K562 (cell line): ENCODE results near the gene KCTD11. TPM values are rescaled to one million over a fixed set of nuclear protein-coding genes. Genes with fewer than 3 reads are reported as not detected.
A peak's percentile ranks its signal among the peaks of the same experiment; 100 is the strongest.

Experiments used
- ATAC-seq: fragments of 200-7000 bp; cut with Tn5 transposase; 3 replicates; pipeline ENCODE4 v1.9.1; 2020; ENCODE audit warnings: moderate library complexity
- BruUV-seq: library from RNA; stranded (reverse); fragments of 400-500 nt; replicated peaks from 2 replicates; lab custom pipeline; 2021; lab: Mats Ljungman, UMichigan
- CTCF ChIA-PET: fragments of 300-600 bp; formaldehyde crosslinking; extraction: SDS; loops from one replicate; lab custom pipeline; 2021; ENCODE audit warnings: low intra/inter-chr PET ratio; lab: Yijun Ruan, JAX
- POLR2A ChIA-PET: fragments of 300-600, 350-650 bp; sonication (Branson Sonifier 250); formaldehyde crosslinking; extraction: SDS; loops from one replicate; lab custom pipeline; 2021; ENCODE audit warnings: antibody characterized with exemption, inconsistent platforms; lab: Yijun Ruan, JAX
- DNase-seq, 4 experiments: peaks; one replicate each; pipeline versions ENCODE4 v3.0.0 to v3.0.0-alpha.2; 2011 to 2018; ENCODE audit warnings: low spot score in 3 of 4, mixed read lengths in 3 of 4; ENCODE audit errors: extremely low read depth in 1 of 4
- FAIRE-seq: peaks from 2 replicates; lab custom pipeline; 2011; peaks lifted over from hg19 to GRCh38; lab: Jason Lieb, UNC
- H2AFZ ChIP-seq: 2 replicates; pipeline ENCODE4 v1.6.0; 2011; ENCODE audit warnings: low read depth, low read length, control low read depth, inconsistent platforms
- H3K27ac ChIP-seq: fragments of 200-600 bp; 3 replicates; pipeline ENCODE4 v1.8.0; 2011; ENCODE audit warnings: low read depth, mild to moderate bottlenecking, control low read depth, inconsistent platforms, low read length, moderate library complexity, mixed read lengths; ENCODE audit errors: extremely low read depth
- H3K27me3 ChIP-seq, 2 experiments: fragments of 300-600 bp in 1 of 2; 2 replicates in 1 of 2; 3 replicates in 1 of 2; pipeline versions ENCODE4 v1.6.0 to v1.8.0; 2011; ENCODE audit warnings: inconsistent platforms in 2 of 2, low read length in 2 of 2, mild to moderate bottlenecking in 1 of 2, mixed read lengths in 1 of 2, moderate library complexity in 1 of 2; ENCODE audit not compliant: control insufficient read depth in 2 of 2, insufficient read depth in 2 of 2
- H3K36me3 ChIP-seq: fragments of 300-600 bp; 3 replicates; pipeline ENCODE4 v1.8.0; 2011; ENCODE audit warnings: mild to moderate bottlenecking, low read length, inconsistent platforms; ENCODE audit not compliant: control insufficient read depth, insufficient read depth
- H3K4me1 ChIP-seq, 2 experiments: fragments of 200-600 bp in 1 of 2; replicated peaks in 1 of 2; 2 replicates in 1 of 2; 3 replicates in 1 of 2; pipeline versions ENCODE4 v1.5.1 to v1.8.0; 2011; ENCODE audit warnings: inconsistent platforms in 2 of 2, low read length in 2 of 2, mild to moderate bottlenecking in 1 of 2, mixed read lengths in 1 of 2, moderate library complexity in 1 of 2; ENCODE audit not compliant: control insufficient read depth in 2 of 2, insufficient read depth in 2 of 2
- H3K4me2 ChIP-seq: 2 replicates; pipeline ENCODE4 v1.6.1; 2011; ENCODE audit warnings: low read length, control low read depth, inconsistent platforms, mixed read lengths; ENCODE audit not compliant: insufficient read depth
- H3K4me3 ChIP-seq: fragments of 200-600 bp; sonication (generic), shearing (Covaris generic); 2 replicates; pipeline ENCODE4 v1.5.1; 2016; ENCODE audit warnings: control low read depth, inconsistent platforms
- H3K79me2 ChIP-seq: fragments of 200-600 bp; 3 replicates; pipeline ENCODE4 v1.8.0; 2011; ENCODE audit warnings: low read length, inconsistent platforms; ENCODE audit not compliant: control insufficient read depth, insufficient read depth
- H3K9ac ChIP-seq, 2 experiments: 2 replicates each; pipeline versions ENCODE4 v1.6.0 to v1.6.1; 2011; ENCODE audit warnings: low read depth in 2 of 2, low read length in 2 of 2, control low read depth in 1 of 2, inconsistent platforms in 1 of 2, mild to moderate bottlenecking in 1 of 2, mixed read lengths in 1 of 2; ENCODE audit not compliant: insufficient read depth in 1 of 2
- H3K9me1 ChIP-seq: one replicate; pipeline ENCODE4 v1.6.0; 2011; ENCODE audit warnings: inconsistent platforms, mild to moderate bottlenecking, low read length, moderate library complexity; ENCODE audit not compliant: control insufficient read depth, insufficient read depth
- H3K9me3 ChIP-seq: replicated peaks from 2 replicates; pipeline ENCODE4 v1.5.1; 2011; ENCODE audit warnings: low read depth, low read length, inconsistent platforms; ENCODE audit not compliant: control insufficient read depth, insufficient read depth
- H4K20me1 ChIP-seq: replicated peaks from 2 replicates; pipeline ENCODE4 v1.6.1; 2011; ENCODE audit warnings: low read length, inconsistent platforms, mixed read lengths; ENCODE audit not compliant: control insufficient read depth, insufficient read depth
- BMI1 ChIP-seq: fragments of 150-350 bp; IDR thresholded peaks from 2 replicates; pipeline ENCODE4 v1.6.1; 2014; ENCODE audit warnings: low read length
- CSDE1 ChIP-seq, 2 experiments: fragments of 450-650 bp; IDR thresholded peaks; 2 replicates each; pipeline ENCODE4 v1.6.1; 2016; ENCODE audit warnings: mild to moderate bottlenecking in 1 of 2
- MXI1 ChIP-seq: IDR thresholded peaks from 2 replicates; pipeline ENCODE4 v1.6.1; 2011; ENCODE audit warnings: low read depth, mild to moderate bottlenecking, improper control_type of control experiment, low read length
- MYC ChIP-seq, 2 experiments: fragments of 250-450 bp in 1 of 2; sonication (Bioruptor Pico) in 1 of 2; IDR thresholded peaks; 2 replicates each; pipeline versions ENCODE4 v1.5.1 to v1.6.1; 2012 to 2021; ENCODE audit warnings: low read depth in 2 of 2, borderline replicate concordance in 1 of 2, improper control_type of control experiment in 1 of 2, low read length in 1 of 2, mild to moderate bottlenecking in 1 of 2, moderate library complexity in 1 of 2
- MYNN ChIP-seq, 2 experiments: sonication (generic); formaldehyde crosslinking in 1 of 2; IDR thresholded peaks; 2 replicates each; pipeline versions ENCODE4 v1.5.0 to v1.6.1; 2016 to 2020; ENCODE audit warnings: antibody characterized with exemption in 1 of 2, missing genetic modification reagents in 1 of 2
- NCOA1 ChIP-seq: fragments of 450-650 bp; IDR thresholded peaks from 2 replicates; pipeline ENCODE4 v1.6.1; 2016; ENCODE audit warnings: low read depth
- RFX1 ChIP-seq: fragments of 450-650 bp; IDR thresholded peaks from 2 replicates; pipeline ENCODE4 v1.6.1; 2016; ENCODE audit warnings: mild to moderate bottlenecking, moderate library complexity
- WGBS: fragments of 100-300 bp; shearing (Covaris generic); methylation state at CpG from one replicate; pipeline ENCODE4 v1.1.6; 2016; ENCODE audit warnings: low coverage, mixed read lengths; ENCODE audit not compliant: insufficient coverage; ENCODE audit errors: missing lambda C conversion rate; 5-methylcytosine and 5-hydroxymethylcytosine counted together
- in situ Hi-C: fragments of 300-500 bp; cut with MboI; formaldehyde crosslinking; loops from 4 replicates; pipeline ENCODE4 v1.15.0; 2018; ENCODE audit warnings: inconsistent platforms, mixed read lengths
- intact Hi-C: fragments of 100-400 bp; cut with micrococcal nuclease; formaldehyde crosslinking; loops from 2 replicates; pipeline ENCODE4 v1.14.2; 2022
- polyA plus RNA-seq, 8 experiments: library from polyadenylated mRNA; depleted of rRNA in 4 of 8; stranded (reverse) in 5 of 8; unstranded in 3 of 8; fragments of >200 nt; fragmentation: Nextera tagmentation in 2 of 8; fragmentation: Illumina TruSeq in 1 of 8; extraction: Ambion mirVana in 2 of 8; extraction: Trizol in 1 of 8; gene quantifications; 2 replicates each; pipeline versions ENCODE4 v1.2.1 to v1.2.3, GENCODE V29; 2011 to 2014; ENCODE audit warnings: inconsistent platforms in 1 of 8, missing spikeins in 1 of 8
- total RNA-seq, 7 experiments: library from RNA; depleted of rRNA in 6 of 7; stranded (reverse); fragments of >200 nt in 6 of 7; fragmentation: Illumina TruSeq in 2 of 7; extraction: Trizol in 2 of 7; gene quantifications; 2 replicates each; pipeline versions ENCODE4 v1.2.1 to v1.2.3, GENCODE V29; 2011 to 2021; ENCODE audit warnings: low replicate concordance in 1 of 7
- TF ChIP-seq, protein P1 (sequence below): fragments of 250-450 bp; sonication (Bioruptor Pico); IDR thresholded peaks from 2 replicates; pipeline ENCODE4 v1.8.0; 2022; ENCODE audit warnings: moderate library complexity, mild to moderate bottlenecking, inconsistent platforms

The KCTD11 gene
- total and polyA plus RNA-seq, 9 of the 15 experiments (the other 6 are each of a cell fraction or from before 2014, with no cell fraction given) = 0.01 to 3.2 (median 2.5) TPM; not detected in 1

DNA sequence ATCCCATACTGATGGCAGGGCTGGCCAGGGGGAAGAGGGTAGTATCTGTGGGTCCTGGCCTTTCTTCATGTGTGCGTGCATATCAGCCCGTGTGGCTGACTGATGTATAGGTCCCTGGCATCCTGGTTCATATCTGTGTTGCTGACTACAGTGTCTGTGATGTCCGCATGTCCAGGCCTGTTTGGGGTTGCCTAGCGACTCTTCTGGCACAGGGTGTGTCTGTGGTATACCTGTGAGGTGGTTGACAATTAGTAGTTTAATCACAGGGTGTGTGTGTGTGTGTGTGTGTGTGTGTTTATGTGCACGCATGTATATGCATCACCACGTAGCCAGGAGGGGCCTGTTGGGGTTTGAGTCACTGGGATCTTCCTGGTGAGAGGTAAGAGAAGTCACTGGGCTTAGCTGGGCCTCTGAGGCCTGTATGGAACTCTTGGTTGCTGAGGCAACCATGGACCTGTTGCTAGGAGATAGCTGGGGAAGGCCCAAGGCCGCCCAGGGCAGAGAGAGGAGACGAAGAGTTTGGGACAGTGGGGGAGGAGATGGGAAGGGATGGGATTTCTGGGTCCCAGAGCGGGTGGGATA, 2.4 kb downstream of the KCTD11 start:
- H3K4me3 ChIP-seq = no peak overlapping the region
- DNase-seq (peak in 1 of 4 experiments; percentile 40), ATAC-seq (no peak), FAIRE-seq (no peak)
- H3K36me3 ChIP-seq = no peaks in the 10 kb centered on the region
- peaks cover 3 to 54% of the 10 kb centered on the region in 2 experiments; a peak in 3 of 5 replicates for H3K4me1 ChIP-seq
- in situ Hi-C loops = loop anchor here (10.0 kb wide), 1 partner anchor 200 kb away; the partner anchor contains the start of gene TNFSF13
- POLR2A ChIA-PET = interaction anchor here (0.6 to 1.6 kb wide), 5 partner anchors 11 to 274 kb away, joined by 3 to 6 read pairs (median 4); partner anchors contain the start of genes SAT2 and ZBTB4
- no peak overlapping the region for H3K27ac ChIP-seq
- H4K20me1 ChIP-seq = no peaks in the 10 kb centered on the region
- no peaks in the 10 kb centered on the region for H3K27me3 ChIP-seq
- no peak overlapping the region for H3K9ac ChIP-seq
- intact Hi-C loops = loop anchor here (5.0 kb wide), 1 partner anchor 128 kb away; the partner anchor contains the start of genes POLR2A and SLC35G6
- H3K79me2 ChIP-seq = peaks cover 8% of the 10 kb centered on the region
- no TSS peak for BruUV-seq
- H2AFZ ChIP-seq = no peak overlapping the region
- WGBS = 39% methylated on average over 6 of the region's 9 CpGs
- H3K9me1 ChIP-seq = no peaks in the 10 kb centered on the region
- H3K4me2 ChIP-seq = no peak overlapping the region
- H3K9me3 ChIP-seq = no peaks in the 10 kb centered on the region
- TF ChIP-seq NCOA1 (no peak), MYC (IDR thresholded peaks at IDR 0.05; ENCODE audit: low read depth, low read length) (no peak), MYC (CRISPR knock-in tag; IDR thresholded peaks at IDR 0.05; ENCODE audit: borderline replicate concordance, low read depth) (no peak), MXI1 (peak; percentile 87), MYNN (IDR thresholded peaks at IDR 0.05) (peak; percentile 96), MYNN (CRISPR knock-in tag; IDR thresholded peaks at IDR 0.05) (peak; percentile 69), RFX1 (peak; percentile 91), CSDE1 (IDR thresholded peaks at IDR 0.05) (0 out of 4 replicates have a peak, but pooled peaks of 1 of the 2 experiments have one; percentile 24), BMI1 (peak; percentile 68)
- TF ChIP-seq, protein P1, sequence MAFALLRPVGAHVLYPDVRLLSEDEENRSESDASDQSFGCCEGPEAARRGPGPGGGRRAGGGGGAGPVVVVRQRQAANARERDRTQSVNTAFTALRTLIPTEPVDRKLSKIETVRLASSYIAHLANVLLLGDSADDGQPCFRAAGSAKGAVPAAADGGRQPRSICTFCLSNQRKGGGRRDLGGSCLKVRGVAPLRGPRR (CRISPR knock-in tag) = no peak
- CTCF ChIA-PET = no interaction called here
